Measurements from ENCODE around the gene TUBB3.

TUBB3 gene

GRCh38 chr16:89920723-89921122, 2.4 kb upstream of the TUBB3 start:
- TF ChIP-seq ZFP30 (CRISPR knock-in tag; IDR thresholded peaks at IDR 0.05) (no peak), OSR1 (CRISPR knock-in tag; IDR thresholded peaks at IDR 0.05) (no peak), SNAI2 (CRISPR knock-in tag; IDR thresholded peaks at IDR 0.05) (no peak), TCF4 (CRISPR knock-in tag; IDR thresholded peaks at IDR 0.05; ENCODE audit: borderline replicate concordance) (no peak), ZNF8 (CRISPR knock-in tag; IDR thresholded peaks at IDR 0.05) (no peak), TSHZ2 (CRISPR knock-in tag; IDR thresholded peaks at IDR 0.05) (no peak), ZNF70 (CRISPR knock-in tag; IDR thresholded peaks at IDR 0.05) (no peak), POU6F1 (CRISPR knock-in tag; IDR thresholded peaks at IDR 0.05; ENCODE audit: borderline replicate concordance, low read depth) (no peak), RARB (CRISPR knock-in tag; IDR thresholded peaks at IDR 0.05) (no peak), BACH2 (CRISPR knock-in tag; IDR thresholded peaks at IDR 0.05; ENCODE audit: borderline replicate concordance) (no peak), ARNTL (CRISPR knock-in tag; IDR thresholded peaks at IDR 0.05; ENCODE audit: borderline replicate concordance, low read depth) (no peak), CSDC2 (CRISPR knock-in tag; IDR thresholded peaks at IDR 0.05) (no peak), ESRRG (CRISPR knock-in tag; IDR thresholded peaks at IDR 0.05) (no peak), ZC3H10 (CRISPR knock-in tag; IDR thresholded peaks at IDR 0.05) (no peak), PPARA (CRISPR knock-in tag; IDR thresholded peaks at IDR 0.05; ENCODE audit: borderline replicate concordance) (no peak), ISL1 (CRISPR knock-in tag; IDR thresholded peaks at IDR 0.05) (no peak), CSRNP3 (CRISPR knock-in tag; IDR thresholded peaks at IDR 0.05) (no peak)
- no peak for ATAC-seq

GRCh38 chr16:89921131-89921701, 1.9 kb upstream of the TUBB3 start:
- ATAC-seq, result no peak
- TF ChIP-seq BACH2 (CRISPR knock-in tag; IDR thresholded peaks at IDR 0.05; ENCODE audit: borderline replicate concordance) (no peak), ARNTL (CRISPR knock-in tag; IDR thresholded peaks at IDR 0.05; ENCODE audit: borderline replicate concordance, low read depth) (no peak), ZC3H10 (CRISPR knock-in tag; IDR thresholded peaks at IDR 0.05) (no peak), ZNF70 (CRISPR knock-in tag; IDR thresholded peaks at IDR 0.05) (no peak), PATZ1 (CRISPR knock-in tag; IDR thresholded peaks at IDR 0.05; ENCODE audit: borderline replicate concordance) (no peak), CSDC2 (CRISPR knock-in tag; IDR thresholded peaks at IDR 0.05) (no peak), SNAI2 (CRISPR knock-in tag; IDR thresholded peaks at IDR 0.05) (no peak), TSHZ2 (CRISPR knock-in tag; IDR thresholded peaks at IDR 0.05) (no peak), CSRNP3 (CRISPR knock-in tag; IDR thresholded peaks at IDR 0.05) (no peak), ZFP3 (CRISPR knock-in tag; IDR thresholded peaks at IDR 0.05) (no peak), OSR1 (CRISPR knock-in tag; IDR thresholded peaks at IDR 0.05) (no peak), GLIS3 (CRISPR knock-in tag; IDR thresholded peaks at IDR 0.05) (no peak), ESRRG (CRISPR knock-in tag; IDR thresholded peaks at IDR 0.05) (no peak), POU6F1 (CRISPR knock-in tag; IDR thresholded peaks at IDR 0.05; ENCODE audit: borderline replicate concordance, low read depth) (no peak)
